WTC11 (cell line): ENCODE measurements around the gene CAMTA1. TPM values are rescaled to one million over a fixed set of nuclear protein-coding genes. Genes with fewer than 3 reads are reported as not detected.

Experiments used
- ATAC-seq: fragments of 200-7000 bp; cut with Tn5 transposase; 2 replicates; pipeline ENCODE4 v1.10.0; 2021; ENCODE audit warnings: mild to moderate bottlenecking, moderate library complexity
- CTCF ChIA-PET: fragments of 300-600 bp; sonication (Branson Sonifier 250); formaldehyde crosslinking; loops from one replicate; lab custom pipeline; 2021; ENCODE audit warnings: antibody characterized with exemption; lab: Charles Lee
- POLR2A ChIA-PET: fragments of 350-600 bp; sonication (Branson Sonifier 250); formaldehyde crosslinking; loops from one replicate; lab custom pipeline; 2021; ENCODE audit warnings: antibody characterized with exemption; lab: Charles Lee
- DNase-seq: peaks from one replicate; pipeline ENCODE4 v3.0.0; 2021; ENCODE audit warnings: low spot score
- H3K27ac Mint-ChIP-seq: 2 replicates; pipeline ENCODE4 v1.8.0; 2021; ENCODE audit warnings: mixed read lengths
- H3K27me3 Mint-ChIP-seq: 2 replicates; pipeline ENCODE4 v1.8.0; 2021; ENCODE audit warnings: low read depth, mild to moderate bottlenecking, moderate library complexity, mixed read lengths
- H3K36me3 Mint-ChIP-seq: 2 replicates; pipeline ENCODE4 v1.8.0; 2021; ENCODE audit warnings: mixed read lengths
- H3K4me1 Mint-ChIP-seq: 2 replicates; pipeline ENCODE4 v1.8.0; 2022; ENCODE audit warnings: mixed read lengths
- H3K4me3 Mint-ChIP-seq: 2 replicates; pipeline ENCODE4 v1.8.0; 2021; ENCODE audit warnings: mild to moderate bottlenecking, moderate library complexity, mixed read lengths
- H3K9me3 Mint-ChIP-seq: 2 replicates; pipeline ENCODE4 v1.8.0; 2021; ENCODE audit warnings: mixed read lengths
- ATF1 ChIP-seq: sonication (generic); formaldehyde crosslinking; IDR thresholded peaks from 2 replicates; pipeline ENCODE4 v1.8.1; 2023; ENCODE audit warnings: mild to moderate bottlenecking, moderate library complexity, missing genetic modification reagents
- FOXK1 ChIP-seq: sonication (generic); formaldehyde crosslinking; IDR thresholded peaks from 2 replicates; pipeline ENCODE4 v1.8.0; 2022; ENCODE audit warnings: mild to moderate bottlenecking, moderate library complexity, missing genetic modification reagents
- HMGA2 ChIP-seq: fragments of 250-450 bp; sonication (Bioruptor Pico); IDR thresholded peaks from 2 replicates; pipeline ENCODE4 v1.4.0; 2021; ENCODE audit warnings: mild to moderate bottlenecking, moderate library complexity
- MXD4 ChIP-seq: fragments of 250-450 bp; sonication (Bioruptor Pico); IDR thresholded peaks from 2 replicates; pipeline ENCODE4 v1.8.0; 2021; ENCODE audit warnings: mild to moderate bottlenecking, moderate library complexity, borderline replicate concordance
- MYBL2 ChIP-seq: sonication (generic); formaldehyde crosslinking; IDR thresholded peaks from 2 replicates; pipeline ENCODE4 v1.8.1; 2023; ENCODE audit warnings: mild to moderate bottlenecking, moderate library complexity, missing genetic modification reagents
- NR3C1 ChIP-seq: sonication (generic); formaldehyde crosslinking; conservative IDR thresholded peaks from 2 replicates; pipeline ENCODE4 v1.8.1; 2023; ENCODE audit warnings: low read depth, mild to moderate bottlenecking, missing genetic modification reagents
- OVOL2 ChIP-seq: fragments of 250-450 bp; sonication (Bioruptor Pico); IDR thresholded peaks from 2 replicates; pipeline ENCODE4 v1.9.0; 2021; ENCODE audit warnings: mild to moderate bottlenecking, borderline replicate concordance
- TCF7 ChIP-seq: sonication (generic); formaldehyde crosslinking; IDR thresholded peaks from 2 replicates; pipeline ENCODE4 v1.8.0; 2022; ENCODE audit warnings: mild to moderate bottlenecking, low read depth, missing genetic modification reagents, moderate library complexity
- ZNF396 ChIP-seq: fragments of 250-450 bp; sonication (Bioruptor Pico); IDR thresholded peaks from 2 replicates; pipeline ENCODE4 v1.8.0; 2021; ENCODE audit warnings: mild to moderate bottlenecking, moderate library complexity, borderline replicate concordance
- total RNA-seq: library from RNA; stranded (reverse); gene quantifications from 3 replicates; pipeline ENCODE4 v1.2.3, GENCODE V29; 2021
- TF ChIP-seq, protein P1 (sequence below): sonication (generic); formaldehyde crosslinking; IDR thresholded peaks from 2 replicates; pipeline ENCODE4 v1.8.1; 2023; ENCODE audit warnings: mild to moderate bottlenecking, missing genetic modification reagents, borderline replicate concordance
- TF ChIP-seq, protein P2 (sequence below): sonication (generic); formaldehyde crosslinking; conservative IDR thresholded peaks from 2 replicates; pipeline ENCODE4 v1.8.1; 2022; ENCODE audit warnings: mild to moderate bottlenecking, missing genetic modification reagents
- TF ChIP-seq, protein P3 (sequence below): sonication (generic); formaldehyde crosslinking; IDR thresholded peaks from 2 replicates; pipeline ENCODE4 v1.8.0; 2022; ENCODE audit warnings: mild to moderate bottlenecking, missing genetic modification reagents
- TF ChIP-seq, protein P4 (sequence below): sonication (generic); formaldehyde crosslinking; IDR thresholded peaks from 2 replicates; pipeline ENCODE4 v1.8.0; 2022; ENCODE audit warnings: mild to moderate bottlenecking, missing genetic modification reagents
- TF ChIP-seq, protein P5 (sequence below): sonication (generic); formaldehyde crosslinking; conservative IDR thresholded peaks from 2 replicates; pipeline ENCODE4 v1.8.1; 2023; ENCODE audit warnings: mild to moderate bottlenecking, low read depth, missing genetic modification reagents, moderate library complexity
- TF ChIP-seq, protein P6 (sequence below): sonication (generic); formaldehyde crosslinking; IDR thresholded peaks from 2 replicates; pipeline ENCODE4 v1.8.1; 2022; ENCODE audit warnings: low read depth, mild to moderate bottlenecking, moderate library complexity, missing genetic modification reagents, borderline replicate concordance

The CAMTA1 gene
- total RNA-seq, 1 experiment from 2014 or later, result 86.4 TPM

DNA sequence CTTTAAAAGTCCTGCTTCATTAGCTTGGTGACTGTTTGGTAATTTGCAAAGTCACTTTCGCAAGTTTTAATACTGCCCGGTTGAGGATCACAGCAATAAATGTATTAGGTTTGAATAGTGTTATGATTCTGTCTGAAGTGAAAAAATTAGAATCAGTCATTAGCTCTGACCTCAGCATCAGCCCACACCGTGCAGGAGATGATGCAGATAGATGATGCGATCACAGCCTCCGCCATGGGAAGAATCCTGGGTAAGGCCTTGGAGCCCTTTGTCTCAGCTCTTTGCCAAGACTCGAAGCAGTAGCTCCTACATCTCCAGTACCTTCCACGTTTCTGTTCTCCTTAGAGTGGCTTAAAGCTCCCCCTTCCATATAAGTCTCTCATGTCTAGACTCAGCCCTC lies 366.7 kb downstream of the CAMTA1 start:
- peaks cover 53% of the 10 kb centered on the region; the same call in 1 of the 2 replicates for H3K4me1 Mint-ChIP-seq

DNA sequence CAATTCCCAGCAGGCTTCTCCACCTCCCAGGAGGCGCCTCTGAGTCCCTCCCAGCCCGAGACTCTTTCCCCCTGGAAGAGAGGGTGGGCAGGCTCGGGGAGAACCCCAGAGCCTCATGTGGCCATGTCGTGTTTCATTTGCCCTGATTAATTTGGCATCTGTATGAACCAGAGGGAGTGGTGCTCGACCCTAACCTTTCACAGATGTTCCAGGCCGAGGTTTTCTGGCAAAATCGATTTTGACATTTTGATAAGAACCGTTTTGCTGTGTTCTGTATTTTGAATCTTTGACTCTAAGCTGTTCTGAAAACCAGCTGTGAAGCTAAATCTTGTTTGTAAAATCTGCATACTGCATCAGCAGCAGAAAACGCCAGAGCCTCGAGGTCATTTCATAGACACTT lies 367.4 kb downstream of the CAMTA1 start:
- TF ChIP-seq ZNF396 (CRISPR knock-in tag), result no peak
- peaks cover 2% of the 10 kb centered on the region; the same call in 1 of the 2 replicates for H3K27me3 Mint-ChIP-seq
- ChIA-PET CTCF (interaction anchor here (1.1 to 1.4 kb wide), 2 partner anchors 69 to 82 kb away, joined by 4 to 5 read pairs; no protein-coding TSS in a partner anchor), POLR2A (no interaction called here)
- DNase-seq, result no peak
- H3K4me3 Mint-ChIP-seq, result no peak overlapping the region
- no peaks in the 10 kb centered on the region for H3K9me3 Mint-ChIP-seq
- peaks cover 53% of the 10 kb centered on the region; the same call in 1 of the 2 replicates for H3K4me1 Mint-ChIP-seq
- no peaks in the 10 kb centered on the region for H3K36me3 Mint-ChIP-seq
- no peak for ATAC-seq
- H3K27ac Mint-ChIP-seq, result no peak overlapping the region

More for the DNA sequence above, 366.7 kb downstream of the CAMTA1 start:
- DNase-seq (no peak), ATAC-seq (no peak)
- Mint-ChIP-seq H3K27me3 (peaks cover 2% of the 10 kb centered on the region; the same call in 1 of the 2 replicates), H3K27ac (no peak overlapping the region), H3K36me3 (no peaks in the 10 kb centered on the region), H3K9me3 (no peaks in the 10 kb centered on the region), H3K4me3 (no peak overlapping the region)
- POLR2A ChIA-PET, result no interaction called here
- TF ChIP-seq, protein P1, sequence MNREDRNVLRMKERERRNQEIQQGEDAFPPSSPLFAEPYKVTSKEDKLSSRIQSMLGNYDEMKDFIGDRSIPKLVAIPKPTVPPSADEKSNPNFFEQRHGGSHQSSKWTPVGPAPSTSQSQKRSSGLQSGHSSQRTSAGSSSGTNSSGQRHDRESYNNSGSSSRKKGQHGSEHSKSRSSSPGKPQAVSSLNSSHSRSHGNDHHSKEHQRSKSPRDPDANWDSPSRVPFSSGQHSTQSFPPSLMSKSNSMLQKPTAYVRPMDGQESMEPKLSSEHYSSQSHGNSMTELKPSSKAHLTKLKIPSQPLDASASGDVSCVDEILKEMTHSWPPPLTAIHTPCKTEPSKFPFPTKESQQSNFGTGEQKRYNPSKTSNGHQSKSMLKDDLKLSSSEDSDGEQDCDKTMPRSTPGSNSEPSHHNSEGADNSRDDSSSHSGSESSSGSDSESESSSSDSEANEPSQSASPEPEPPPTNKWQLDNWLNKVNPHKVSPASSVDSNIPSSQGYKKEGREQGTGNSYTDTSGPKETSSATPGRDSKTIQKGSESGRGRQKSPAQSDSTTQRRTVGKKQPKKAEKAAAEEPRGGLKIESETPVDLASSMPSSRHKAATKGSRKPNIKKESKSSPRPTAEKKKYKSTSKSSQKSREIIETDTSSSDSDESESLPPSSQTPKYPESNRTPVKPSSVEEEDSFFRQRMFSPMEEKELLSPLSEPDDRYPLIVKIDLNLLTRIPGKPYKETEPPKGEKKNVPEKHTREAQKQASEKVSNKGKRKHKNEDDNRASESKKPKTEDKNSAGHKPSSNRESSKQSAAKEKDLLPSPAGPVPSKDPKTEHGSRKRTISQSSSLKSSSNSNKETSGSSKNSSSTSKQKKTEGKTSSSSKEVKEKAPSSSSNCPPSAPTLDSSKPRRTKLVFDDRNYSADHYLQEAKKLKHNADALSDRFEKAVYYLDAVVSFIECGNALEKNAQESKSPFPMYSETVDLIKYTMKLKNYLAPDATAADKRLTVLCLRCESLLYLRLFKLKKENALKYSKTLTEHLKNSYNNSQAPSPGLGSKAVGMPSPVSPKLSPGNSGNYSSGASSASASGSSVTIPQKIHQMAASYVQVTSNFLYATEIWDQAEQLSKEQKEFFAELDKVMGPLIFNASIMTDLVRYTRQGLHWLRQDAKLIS (CRISPR knock-in tag), result no peak
- TF ChIP-seq ATF1 (CRISPR knock-in tag) (no peak), FOXK1 (CRISPR knock-in tag) (no peak), HMGA2 (CRISPR knock-in tag) (no peak), MYBL2 (CRISPR knock-in tag) (no peak), MXD4 (no peak)
- TF ChIP-seq, protein P2, sequence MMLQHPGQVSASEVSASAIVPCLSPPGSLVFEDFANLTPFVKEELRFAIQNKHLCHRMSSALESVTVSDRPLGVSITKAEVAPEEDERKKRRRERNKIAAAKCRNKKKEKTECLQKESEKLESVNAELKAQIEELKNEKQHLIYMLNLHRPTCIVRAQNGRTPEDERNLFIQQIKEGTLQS (CRISPR knock-in tag), result no peak
- TF ChIP-seq, protein P3, sequence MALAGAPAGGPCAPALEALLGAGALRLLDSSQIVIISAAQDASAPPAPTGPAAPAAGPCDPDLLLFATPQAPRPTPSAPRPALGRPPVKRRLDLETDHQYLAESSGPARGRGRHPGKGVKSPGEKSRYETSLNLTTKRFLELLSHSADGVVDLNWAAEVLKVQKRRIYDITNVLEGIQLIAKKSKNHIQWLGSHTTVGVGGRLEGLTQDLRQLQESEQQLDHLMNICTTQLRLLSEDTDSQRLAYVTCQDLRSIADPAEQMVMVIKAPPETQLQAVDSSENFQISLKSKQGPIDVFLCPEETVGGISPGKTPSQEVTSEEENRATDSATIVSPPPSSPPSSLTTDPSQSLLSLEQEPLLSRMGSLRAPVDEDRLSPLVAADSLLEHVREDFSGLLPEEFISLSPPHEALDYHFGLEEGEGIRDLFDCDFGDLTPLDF (CRISPR knock-in tag), result no peak
- TF ChIP-seq, protein P4, sequence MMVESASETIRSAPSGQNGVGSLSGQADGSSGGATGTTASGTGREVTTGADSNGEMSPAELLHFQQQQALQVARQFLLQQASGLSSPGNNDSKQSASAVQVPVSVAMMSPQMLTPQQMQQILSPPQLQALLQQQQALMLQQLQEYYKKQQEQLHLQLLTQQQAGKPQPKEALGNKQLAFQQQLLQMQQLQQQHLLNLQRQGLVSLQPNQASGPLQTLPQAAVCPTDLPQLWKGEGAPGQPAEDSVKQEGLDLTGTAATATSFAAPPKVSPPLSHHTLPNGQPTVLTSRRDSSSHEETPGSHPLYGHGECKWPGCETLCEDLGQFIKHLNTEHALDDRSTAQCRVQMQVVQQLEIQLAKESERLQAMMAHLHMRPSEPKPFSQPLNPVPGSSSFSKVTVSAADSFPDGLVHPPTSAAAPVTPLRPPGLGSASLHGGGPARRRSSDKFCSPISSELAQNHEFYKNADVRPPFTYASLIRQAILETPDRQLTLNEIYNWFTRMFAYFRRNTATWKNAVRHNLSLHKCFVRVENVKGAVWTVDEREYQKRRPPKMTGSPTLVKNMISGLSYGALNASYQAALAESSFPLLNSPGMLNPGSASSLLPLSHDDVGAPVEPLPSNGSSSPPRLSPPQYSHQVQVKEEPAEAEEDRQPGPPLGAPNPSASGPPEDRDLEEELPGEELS, result no peak
- TF ChIP-seq, all 79 proteins: peak for 0
- CTCF ChIA-PET, result interaction anchor here (1.1 to 1.4 kb wide), 3 partner anchors 56 to 81 kb away, joined by 3 to 5 read pairs (median 4); no protein-coding TSS in a partner anchor

DNA sequence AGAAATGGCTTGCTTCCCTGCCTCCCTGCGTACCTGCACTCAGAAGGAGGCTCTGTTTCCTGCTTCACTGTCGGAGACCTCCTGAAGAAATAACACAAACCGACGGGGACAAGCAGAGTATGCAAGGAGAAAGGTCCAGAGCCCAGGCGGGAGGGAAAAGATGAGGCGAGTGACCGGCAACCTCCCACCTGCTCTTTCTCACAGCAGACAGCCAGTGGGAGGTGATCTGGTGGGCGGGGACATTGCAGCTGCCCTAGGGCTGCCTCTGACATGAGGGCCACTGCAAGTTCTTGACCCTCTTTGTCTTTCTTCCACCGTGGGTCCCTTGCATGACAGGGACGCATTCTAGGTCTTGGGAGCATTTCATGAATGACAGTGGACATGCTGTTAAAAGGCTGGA lies 368.2 kb downstream of the CAMTA1 start:
- H3K27ac Mint-ChIP-seq, result no peak overlapping the region
- peaks cover 2% of the 10 kb centered on the region; the same call in 1 of the 2 replicates for H3K27me3 Mint-ChIP-seq
- CTCF ChIA-PET, result no interaction called here
- H3K4me3 Mint-ChIP-seq, result no peak overlapping the region
- H3K36me3 Mint-ChIP-seq, result no peaks in the 10 kb centered on the region
- POLR2A ChIA-PET, result no interaction called here
- DNase-seq (peak; percentile 28), ATAC-seq (no peak)
- H3K9me3 Mint-ChIP-seq, result peaks cover 3% of the 10 kb centered on the region; the same call in 1 of the 2 replicates
- peaks cover 53% of the 10 kb centered on the region; the same call in 1 of the 2 replicates for H3K4me1 Mint-ChIP-seq
- TF ChIP-seq OVOL2 (CRISPR knock-in tag) (no peak), TCF7 (no peak), NR3C1 (CRISPR knock-in tag) (no peak)
- TF ChIP-seq, protein P1 (CRISPR knock-in tag), result no peak
- TF ChIP-seq, protein P5, sequence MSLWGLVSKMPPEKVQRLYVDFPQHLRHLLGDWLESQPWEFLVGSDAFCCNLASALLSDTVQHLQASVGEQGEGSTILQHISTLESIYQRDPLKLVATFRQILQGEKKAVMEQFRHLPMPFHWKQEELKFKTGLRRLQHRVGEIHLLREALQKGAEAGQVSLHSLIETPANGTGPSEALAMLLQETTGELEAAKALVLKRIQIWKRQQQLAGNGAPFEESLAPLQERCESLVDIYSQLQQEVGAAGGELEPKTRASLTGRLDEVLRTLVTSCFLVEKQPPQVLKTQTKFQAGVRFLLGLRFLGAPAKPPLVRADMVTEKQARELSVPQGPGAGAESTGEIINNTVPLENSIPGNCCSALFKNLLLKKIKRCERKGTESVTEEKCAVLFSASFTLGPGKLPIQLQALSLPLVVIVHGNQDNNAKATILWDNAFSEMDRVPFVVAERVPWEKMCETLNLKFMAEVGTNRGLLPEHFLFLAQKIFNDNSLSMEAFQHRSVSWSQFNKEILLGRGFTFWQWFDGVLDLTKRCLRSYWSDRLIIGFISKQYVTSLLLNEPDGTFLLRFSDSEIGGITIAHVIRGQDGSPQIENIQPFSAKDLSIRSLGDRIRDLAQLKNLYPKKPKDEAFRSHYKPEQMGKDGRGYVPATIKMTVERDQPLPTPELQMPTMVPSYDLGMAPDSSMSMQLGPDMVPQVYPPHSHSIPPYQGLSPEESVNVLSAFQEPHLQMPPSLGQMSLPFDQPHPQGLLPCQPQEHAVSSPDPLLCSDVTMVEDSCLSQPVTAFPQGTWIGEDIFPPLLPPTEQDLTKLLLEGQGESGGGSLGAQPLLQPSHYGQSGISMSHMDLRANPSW (CRISPR knock-in tag), result no peak
- TF ChIP-seq, protein P6, sequence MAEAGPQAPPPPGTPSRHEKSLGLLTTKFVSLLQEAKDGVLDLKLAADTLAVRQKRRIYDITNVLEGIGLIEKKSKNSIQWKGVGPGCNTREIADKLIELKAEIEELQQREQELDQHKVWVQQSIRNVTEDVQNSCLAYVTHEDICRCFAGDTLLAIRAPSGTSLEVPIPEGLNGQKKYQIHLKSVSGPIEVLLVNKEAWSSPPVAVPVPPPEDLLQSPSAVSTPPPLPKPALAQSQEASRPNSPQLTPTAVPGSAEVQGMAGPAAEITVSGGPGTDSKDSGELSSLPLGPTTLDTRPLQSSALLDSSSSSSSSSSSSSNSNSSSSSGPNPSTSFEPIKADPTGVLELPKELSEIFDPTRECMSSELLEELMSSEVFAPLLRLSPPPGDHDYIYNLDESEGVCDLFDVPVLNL, result 0 out of 2 replicates have a peak, but pooled peaks have one; percentile 21
